Immature natural killer cell (primary cell): Measurements from ENCODE around the gene RTN4R. TPM values are rescaled to one million over a fixed set of nuclear protein-coding genes. Genes with fewer than 3 reads are reported as not detected.

Experiments used
- DNase-seq, 3 donors: peaks; one replicate each; pipeline ENCODE4 v3.0.0; 2022; ENCODE audit warnings: mixed read lengths in 1 of 3
- H3K27ac Mint-ChIP-seq, 6 donors: one replicate each; pipeline ENCODE4 v1.8.0; 2020; ENCODE audit warnings: mixed read lengths in 6 of 6, mild to moderate bottlenecking in 5 of 6, inconsistent platforms in 4 of 6, moderate library complexity in 3 of 6
- H3K27me3 Mint-ChIP-seq, 3 donors: one replicate each; pipeline ENCODE4 v1.8.0; 2020 to 2021; ENCODE audit warnings: low read depth in 3 of 3, mild to moderate bottlenecking in 3 of 3, mixed read lengths in 3 of 3, moderate library complexity in 3 of 3, inconsistent platforms in 1 of 3
- H3K36me3 Mint-ChIP-seq, 3 donors: one replicate each; pipeline ENCODE4 v1.8.0; 2020; ENCODE audit warnings: mixed read lengths in 3 of 3, inconsistent platforms in 2 of 3, mild to moderate bottlenecking in 2 of 3
- H3K4me1 Mint-ChIP-seq, 2 donors: one replicate each; pipeline ENCODE4 v1.8.0; 2020; ENCODE audit warnings: inconsistent platforms in 2 of 2, mild to moderate bottlenecking in 2 of 2, mixed read lengths in 2 of 2, moderate library complexity in 1 of 2
- H3K4me3 Mint-ChIP-seq, 5 donors: one replicate each; pipeline ENCODE4 v1.8.0; 2020; ENCODE audit warnings: mild to moderate bottlenecking in 5 of 5, mixed read lengths in 5 of 5, inconsistent platforms in 3 of 5, moderate library complexity in 3 of 5
- H3K9me3 Mint-ChIP-seq, 6 donors: one replicate each; pipeline ENCODE4 v1.8.0; 2020; ENCODE audit warnings: mild to moderate bottlenecking in 6 of 6, mixed read lengths in 6 of 6, inconsistent platforms in 4 of 6, moderate library complexity in 3 of 6
- polyA plus RNA-seq, 3 donors: library from polyadenylated mRNA; unstranded; fragments of 300-500 nt; fragmentation: Illumina TruSeq; gene quantifications; one replicate each; pipeline ENCODE4 v1.2.3, GENCODE V29; 2021

The RTN4R gene
- polyA plus RNA-seq, 3 donors from 2014 or later, result 1.1 to 3.9 (median 2.2) TPM

- H3K4me1 Mint-ChIP-seq, result peaks cover 55 to 61% of the 10 kb centered on the region in 2 donors
- peak overlapping the region in 4 of 6 donors; percentile 17 to 77 (median 48) for H3K27ac Mint-ChIP-seq
- DNase-seq, result no peak
Observed at GRCh38 chr22:20210473-20211059, 57.6 kb downstream of the RTN4R start.

GRCh38 chr22:20209761-20210250 lies 58.3 kb downstream of the RTN4R start:
- Mint-ChIP-seq H3K4me3 (no peak overlapping the region), H3K9me3 (no peaks in the 10 kb centered on the region), H3K27me3 (peaks cover 0 to 2% (median 0%) of the 10 kb centered on the region in 3 donors), H3K4me1 (peaks cover 56 to 59% of the 10 kb centered on the region in 2 donors), H3K27ac (no peak overlapping the region), H3K36me3 (no peaks in the 10 kb centered on the region)
- DNase-seq, result no peak

More at GRCh38 chr22:20210473-20211059, 57.6 kb downstream of the RTN4R start:
- H3K36me3 Mint-ChIP-seq, result no peaks in the 10 kb centered on the region
- H3K27me3 Mint-ChIP-seq, result peaks cover 0 to 2% (median 0%) of the 10 kb centered on the region in 3 donors
- H3K4me3 Mint-ChIP-seq, result no peak overlapping the region
- no peaks in the 10 kb centered on the region for H3K9me3 Mint-ChIP-seq

DNA sequence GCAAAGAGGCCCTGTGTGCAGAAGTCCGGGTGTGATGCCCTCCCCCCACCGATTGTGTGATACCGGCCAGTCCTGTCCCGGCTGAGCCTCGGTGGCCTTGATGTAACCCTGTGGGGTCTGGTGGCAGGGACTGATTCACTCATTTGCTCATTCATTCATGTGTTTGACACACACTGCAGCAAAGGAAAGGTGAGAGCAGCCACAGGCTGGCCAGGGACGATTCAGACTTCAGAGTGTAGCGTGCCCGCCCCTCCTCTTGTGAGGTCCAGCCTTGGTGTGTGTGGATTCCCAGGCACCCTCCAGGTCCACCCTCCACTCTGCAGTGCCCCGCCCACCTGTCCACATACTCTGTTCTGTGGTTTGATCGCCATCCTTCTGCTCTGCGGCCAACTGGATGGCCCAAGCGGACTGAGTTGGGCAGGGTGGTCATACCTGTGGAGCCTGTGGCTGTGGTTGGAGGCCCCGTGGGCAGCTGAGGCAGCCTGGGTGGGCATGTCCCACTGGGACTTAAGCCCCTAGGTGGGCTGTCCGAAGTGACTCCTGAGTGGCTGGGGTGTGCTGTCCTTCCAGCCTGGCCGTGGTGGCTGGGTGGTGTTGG lies 59.3 kb downstream of the RTN4R start:
- Mint-ChIP-seq H3K36me3 (no peaks in the 10 kb centered on the region), H3K27me3 (peaks cover 0 to 2% (median 0%) of the 10 kb centered on the region in 3 donors), H3K9me3 (no peaks in the 10 kb centered on the region), H3K27ac (peak overlapping the region in 5 of 6 donors; percentile 26 to 79 (median 39)), H3K4me1 (peaks cover 47 to 49% of the 10 kb centered on the region in 2 donors), H3K4me3 (peak overlapping the region in 3 of 5 donors; percentile 14 to 96 (median 93))
- no peak for DNase-seq

DNA sequence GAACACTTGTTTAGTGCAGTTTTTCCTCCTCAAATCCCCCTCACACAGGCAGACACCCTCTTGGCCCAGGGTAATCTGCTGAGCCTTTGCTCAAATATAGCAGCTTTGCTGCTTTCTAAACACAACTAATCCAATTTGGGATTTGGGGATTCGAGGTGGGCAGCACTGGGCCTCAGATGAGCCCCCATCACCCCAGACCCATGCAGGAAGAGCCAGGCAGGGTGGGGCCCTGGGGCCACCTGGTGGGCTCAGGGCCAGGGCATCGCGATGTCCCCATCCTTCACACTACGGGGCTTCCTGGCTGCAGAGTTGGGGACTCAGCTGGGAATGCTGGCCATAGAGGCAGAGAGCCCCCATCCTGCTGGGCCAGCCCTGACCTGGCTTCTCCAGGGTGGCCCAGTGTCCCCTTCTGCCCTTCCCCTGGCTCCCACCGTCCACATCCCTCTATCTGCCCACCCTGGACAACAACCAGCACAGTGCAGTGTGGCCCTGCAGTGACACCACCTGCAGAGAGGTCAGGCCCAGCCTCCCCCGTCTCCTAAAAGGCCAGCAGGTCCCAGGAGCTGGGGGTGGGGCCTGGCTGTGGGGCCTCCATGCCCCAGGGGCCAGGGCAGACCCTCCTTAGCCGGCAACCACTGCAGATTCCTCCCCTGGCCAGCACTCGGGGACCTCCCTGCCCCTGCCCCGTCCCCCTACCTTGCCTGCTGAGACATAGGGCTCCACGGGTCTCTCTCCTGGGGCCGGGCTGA lies 60.7 kb downstream of the RTN4R start:
- Mint-ChIP-seq H3K27me3 (peaks cover 0 to 2% (median 0%) of the 10 kb centered on the region in 3 donors), H3K4me3 (peak overlapping the region; percentile 93 to 97 (median 96)), H3K4me1 (peaks cover 34 to 36% of the 10 kb centered on the region in 2 donors), H3K36me3 (no peaks in the 10 kb centered on the region), H3K9me3 (no peaks in the 10 kb centered on the region), H3K27ac (peak overlapping the region; percentile 85 to 95 (median 90))
- no peak for DNase-seq

GRCh38 chr22:20206709-20207215 lies 61.4 kb downstream of the RTN4R start:
- Mint-ChIP-seq H3K27me3 (peaks cover 0 to 2% (median 0%) of the 10 kb centered on the region in 3 donors), H3K4me1 (peaks cover 29 to 32% of the 10 kb centered on the region in 2 donors), H3K9me3 (no peaks in the 10 kb centered on the region), H3K4me3 (peak overlapping the region; percentile 93 to 97 (median 96)), H3K27ac (peak overlapping the region; percentile 85 to 96 (median 94)), H3K36me3 (no peaks in the 10 kb centered on the region)
- no peak for DNase-seq

- Mint-ChIP-seq H3K27ac (peak overlapping the region; percentile 85 to 96 (median 94)), H3K4me3 (peak overlapping the region; percentile 93 to 97 (median 96)), H3K27me3 (peaks cover 0 to 2% (median 0%) of the 10 kb centered on the region in 3 donors), H3K36me3 (no peaks in the 10 kb centered on the region), H3K4me1 (peaks cover 29% of the 10 kb centered on the region in 2 donors), H3K9me3 (no peaks in the 10 kb centered on the region)
- peak; percentile 56 to 62 (median 56) for DNase-seq
Observed at GRCh38 chr22:20205964-20206708, 62.0 kb downstream of the RTN4R start.

- Mint-ChIP-seq H3K36me3 (no peaks in the 10 kb centered on the region), H3K4me1 (peaks cover 25 to 29% of the 10 kb centered on the region in 2 donors), H3K27ac (peak overlapping the region; percentile 85 to 96 (median 94)), H3K27me3 (peaks cover 0 to 2% (median 0%) of the 10 kb centered on the region in 3 donors), H3K9me3 (no peaks in the 10 kb centered on the region), H3K4me3 (peak overlapping the region; percentile 93 to 97 (median 96))
- no peak for DNase-seq
Observed at GRCh38 chr22:20205464-20205963, 62.6 kb downstream of the RTN4R start.

- Mint-ChIP-seq H3K36me3 (no peaks in the 10 kb centered on the region), H3K4me1 (peaks cover 25 to 29% of the 10 kb centered on the region in 2 donors), H3K4me3 (no peak overlapping the region), H3K27me3 (peaks cover 0 to 2% (median 0%) of the 10 kb centered on the region in 3 donors), H3K9me3 (no peaks in the 10 kb centered on the region), H3K27ac (peak overlapping the region in 2 of 6 donors; percentile 34 to 59)
- DNase-seq, result no peak
Observed at GRCh38 chr22:20204806-20205205, 63.3 kb downstream of the RTN4R start.

DNA sequence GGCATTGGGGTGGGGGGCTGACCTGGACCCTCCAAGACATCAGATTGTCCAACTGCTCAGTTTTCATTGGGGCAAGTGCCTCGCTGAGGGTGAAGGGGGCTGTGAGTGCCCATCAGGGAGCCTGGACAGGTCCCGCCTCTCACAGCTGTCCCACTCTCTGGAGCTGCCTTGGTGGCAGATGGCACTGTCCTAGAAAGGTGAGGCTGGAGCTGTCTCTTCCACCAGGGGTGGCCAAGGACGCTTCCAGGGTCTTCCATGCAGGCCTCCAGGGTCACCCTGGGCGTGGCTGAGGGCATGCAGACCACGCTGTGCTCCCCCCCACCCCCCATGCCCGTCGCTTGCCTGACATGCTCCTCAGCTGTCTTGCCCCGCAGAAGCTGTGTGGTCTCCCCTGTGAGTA lies 63.8 kb downstream of the RTN4R start:
- no peak overlapping the region for H3K27ac Mint-ChIP-seq
- DNase-seq, result no peak
- peaks cover 0 to 2% (median 0%) of the 10 kb centered on the region in 3 donors for H3K27me3 Mint-ChIP-seq
- no peaks in the 10 kb centered on the region for H3K9me3 Mint-ChIP-seq
- H3K36me3 Mint-ChIP-seq, result no peaks in the 10 kb centered on the region
- H3K4me3 Mint-ChIP-seq, result no peak overlapping the region
- peaks cover 25 to 29% of the 10 kb centered on the region in 2 donors for H3K4me1 Mint-ChIP-seq

GRCh38 chr22:20203552-20204201 lies 64.4 kb downstream of the RTN4R start:
- Mint-ChIP-seq H3K27ac (no peak overlapping the region), H3K9me3 (no peaks in the 10 kb centered on the region), H3K36me3 (no peaks in the 10 kb centered on the region), H3K4me1 (peaks cover 24 to 29% of the 10 kb centered on the region in 2 donors), H3K27me3 (peaks cover 0 to 2% (median 0%) of the 10 kb centered on the region in 3 donors), H3K4me3 (peak overlapping the region in 1 of 5 donors; percentile 5)
- DNase-seq, result no peak

- peaks cover 19 to 24% of the 10 kb centered on the region in 2 donors for H3K4me1 Mint-ChIP-seq
- H3K4me3 Mint-ChIP-seq, result peak overlapping the region in 1 of 5 donors; percentile 5
- peaks cover 0 to 2% (median 0%) of the 10 kb centered on the region in 3 donors for H3K27me3 Mint-ChIP-seq
- H3K27ac Mint-ChIP-seq, result peak overlapping the region in 2 of 6 donors; percentile 49 to 53
- DNase-seq, result no peak
- H3K36me3 Mint-ChIP-seq, result no peaks in the 10 kb centered on the region
- H3K9me3 Mint-ChIP-seq, result no peaks in the 10 kb centered on the region
Observed at GRCh38 chr22:20203142-20203551, 65.0 kb downstream of the RTN4R start.

DNA sequence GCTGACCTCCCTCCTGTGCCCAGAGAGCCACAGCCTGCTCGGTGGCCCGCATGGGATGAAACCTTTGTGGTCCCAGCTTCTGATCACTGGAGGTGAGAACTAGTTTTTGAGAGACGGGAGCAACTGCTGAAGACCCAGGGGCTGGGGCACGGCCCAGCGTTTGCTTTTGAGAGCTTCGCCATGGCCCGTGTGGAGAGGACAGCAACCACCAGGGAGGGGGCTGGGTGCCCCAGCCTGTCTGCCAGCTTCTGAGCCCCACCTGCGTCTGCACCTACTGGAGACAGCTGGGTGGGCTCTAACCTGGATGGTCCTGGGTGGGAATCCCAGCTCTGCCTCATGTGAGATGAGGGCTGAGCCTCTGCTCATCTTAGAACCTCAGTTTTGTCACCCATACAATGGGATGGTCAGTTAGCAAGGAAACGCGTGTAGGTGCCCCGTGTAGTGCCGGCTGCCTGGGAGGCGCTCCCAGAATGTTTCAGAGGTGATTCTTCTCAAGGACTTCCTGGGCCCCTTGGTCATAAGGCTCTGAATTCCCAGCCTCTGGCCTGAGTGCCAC lies 66.2 kb downstream of the RTN4R start:
- Mint-ChIP-seq H3K36me3 (no peaks in the 10 kb centered on the region), H3K27me3 (peaks cover 0 to 3% (median 2%) of the 10 kb centered on the region in 3 donors), H3K4me1 (peaks cover 11 to 13% of the 10 kb centered on the region in 2 donors), H3K27ac (no peak overlapping the region), H3K4me3 (no peak overlapping the region), H3K9me3 (no peaks in the 10 kb centered on the region)
- no peak for DNase-seq
